HG03066 (cell line): ENCODE results near the gene ADAMTS2.

Experiments
- ATAC-seq: cut with Tn5 transposase; IDR thresholded peaks from one replicate; pipeline ENCODE4 v1.9.1; 2021; ENCODE audit warnings: low read depth; ENCODE audit not compliant: unreplicated experiment

Gene ADAMTS2

GRCh38 chr5:179187681-179188575 is 157.3 kb downstream of the ADAMTS2 start:
- no peak for ATAC-seq

GRCh38 chr5:179187229-179187678 is 158.0 kb downstream of the ADAMTS2 start:
- no peak for ATAC-seq

- ATAC-seq = no peak
Observed at GRCh38 chr5:179186801-179187200, 158.5 kb downstream of the ADAMTS2 start.

GRCh38 chr5:179185941-179186411 is 159.3 kb downstream of the ADAMTS2 start:
- no peak for ATAC-seq

- ATAC-seq = no peak
Observed at GRCh38 chr5:179185256-179185940, 159.9 kb downstream of the ADAMTS2 start.

- ATAC-seq = no peak
Observed at GRCh38 chr5:179184521-179185050, 160.7 kb downstream of the ADAMTS2 start.

- no peak for ATAC-seq
Observed at GRCh38 chr5:179183481-179183880, 161.8 kb downstream of the ADAMTS2 start.

GRCh38 chr5:179182601-179183000 is 162.7 kb downstream of the ADAMTS2 start:
- ATAC-seq = no peak

GRCh38 chr5:179181988-179182387 is 163.3 kb downstream of the ADAMTS2 start:
- no peak for ATAC-seq

- ATAC-seq = no peak
Observed at GRCh38 chr5:179180921-179181645, 164.2 kb downstream of the ADAMTS2 start.

- no peak for ATAC-seq
Observed at GRCh38 chr5:179180061-179180610, 165.1 kb downstream of the ADAMTS2 start.

GRCh38 chr5:179177711-179178575 is 167.3 kb downstream of the ADAMTS2 start:
- ATAC-seq = no peak

GRCh38 chr5:179176571-179177230 is 168.6 kb downstream of the ADAMTS2 start:
- no peak for ATAC-seq

GRCh38 chr5:179176166-179176565 is 169.1 kb downstream of the ADAMTS2 start:
- ATAC-seq = no peak

GRCh38 chr5:179171816-179172745 is 173.2 kb downstream of the ADAMTS2 start:
- no peak for ATAC-seq

- no peak for ATAC-seq
Observed at GRCh38 chr5:179171251-179171815, 173.9 kb downstream of the ADAMTS2 start.

- no peak for ATAC-seq
Observed at GRCh38 chr5:179170606-179171005, 174.7 kb downstream of the ADAMTS2 start.
